22Rv1 (cell line): Measurements from ENCODE around the gene OCRL.

Source experiments
- ZFX ChIP-seq: fragments of 450-650 bp; IDR thresholded peaks from 2 replicates; pipeline ENCODE4 v1.6.1; 2017; ENCODE audit warnings: antibody characterized with exemption, borderline replicate concordance
- TF ChIP-seq, protein P1 (sequence below): fragments of 450-650 bp; IDR thresholded peaks from 2 replicates; pipeline ENCODE4 v1.5.1; 2017; ENCODE audit warnings: mild to moderate bottlenecking

DNA sequence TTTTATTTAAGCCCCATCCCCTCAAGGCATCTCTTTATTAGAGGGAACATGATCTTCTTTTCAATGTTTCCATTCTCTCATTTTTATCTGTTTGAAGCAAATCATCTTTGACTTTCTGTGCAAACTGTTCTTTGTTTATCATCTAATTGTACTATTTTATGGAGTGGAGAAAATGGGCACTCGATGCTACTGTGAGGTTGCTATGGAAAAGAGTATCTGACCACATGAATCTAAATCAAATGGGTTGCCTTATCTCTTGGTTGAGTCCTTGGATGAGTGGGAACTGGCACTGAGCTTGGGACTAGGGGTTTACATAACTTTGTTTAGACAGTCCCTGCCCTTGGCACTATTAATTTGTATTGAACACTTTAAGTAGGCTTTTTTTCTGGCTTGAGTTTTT lies 9.1 kb downstream of the OCRL start:
- TF ChIP-seq, protein P1, sequence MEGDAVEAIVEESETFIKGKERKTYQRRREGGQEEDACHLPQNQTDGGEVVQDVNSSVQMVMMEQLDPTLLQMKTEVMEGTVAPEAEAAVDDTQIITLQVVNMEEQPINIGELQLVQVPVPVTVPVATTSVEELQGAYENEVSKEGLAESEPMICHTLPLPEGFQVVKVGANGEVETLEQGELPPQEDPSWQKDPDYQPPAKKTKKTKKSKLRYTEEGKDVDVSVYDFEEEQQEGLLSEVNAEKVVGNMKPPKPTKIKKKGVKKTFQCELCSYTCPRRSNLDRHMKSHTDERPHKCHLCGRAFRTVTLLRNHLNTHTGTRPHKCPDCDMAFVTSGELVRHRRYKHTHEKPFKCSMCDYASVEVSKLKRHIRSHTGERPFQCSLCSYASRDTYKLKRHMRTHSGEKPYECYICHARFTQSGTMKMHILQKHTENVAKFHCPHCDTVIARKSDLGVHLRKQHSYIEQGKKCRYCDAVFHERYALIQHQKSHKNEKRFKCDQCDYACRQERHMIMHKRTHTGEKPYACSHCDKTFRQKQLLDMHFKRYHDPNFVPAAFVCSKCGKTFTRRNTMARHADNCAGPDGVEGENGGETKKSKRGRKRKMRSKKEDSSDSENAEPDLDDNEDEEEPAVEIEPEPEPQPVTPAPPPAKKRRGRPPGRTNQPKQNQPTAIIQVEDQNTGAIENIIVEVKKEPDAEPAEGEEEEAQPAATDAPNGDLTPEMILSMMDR: no peak
- no peak for TF ChIP-seq ZFX
